ENCODE measurements around the gene FOCAD.
A peak's percentile ranks its signal among the peaks of the same experiment; 100 is the strongest.

Gene FOCAD

DNA sequence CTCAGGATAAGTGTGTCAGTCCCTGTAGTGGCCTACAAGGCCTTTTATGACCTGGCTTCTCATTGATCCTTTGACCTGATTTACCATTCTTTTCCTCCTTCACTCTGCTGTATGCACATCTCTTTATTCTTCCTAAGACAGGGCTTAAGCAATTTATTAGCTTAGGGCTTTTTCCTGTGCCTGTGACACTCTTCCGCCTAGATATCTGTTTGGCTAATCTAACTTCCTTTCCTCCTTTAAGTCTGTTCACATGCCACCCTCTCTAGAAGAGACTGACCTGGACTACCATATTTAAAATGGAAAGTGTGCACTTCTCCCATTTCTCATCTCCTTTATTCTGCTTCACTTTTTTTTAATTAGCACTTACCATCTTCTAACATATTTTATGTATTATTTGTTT is 29.1 kb downstream of the FOCAD start:
- Histone ChIP-seq H3K27me3 (ENCODE audit: insufficient read depth, low read length, poor library complexity, severe bottlenecking) (no peaks in the 10 kb centered on the region), H3K4me3 (ENCODE audit: low read length, poor library complexity, severe bottlenecking) (no peak overlapping the region), H3K4me2 (ENCODE audit: low read depth, low read length, poor library complexity, severe bottlenecking) (peak overlapping the region; percentile 41), H3K36me3 (ENCODE audit: insufficient read depth, low read length) (peaks cover 13% of the 10 kb centered on the region; the same call in 1 of the 2 replicates), H3K4me1 (ENCODE audit: insufficient read depth, low read length, poor library complexity, severe bottlenecking) (peaks cover 26% of the 10 kb centered on the region), H3K9me2 (replicated peaks; ENCODE audit: low read depth, low read length) (no peaks in the 10 kb centered on the region), H3K9ac (ENCODE audit: low read depth, low read length, poor library complexity, severe bottlenecking) (no peak overlapping the region), H3K9me3 (ENCODE audit: insufficient read depth, low read depth, low read length) (no peaks in the 10 kb centered on the region), H2AFZ (ENCODE audit: low read length) (no peak overlapping the region), H3K79me2 (ENCODE audit: insufficient read depth, low read length) (peaks cover 7% of the 10 kb centered on the region; the same call in 1 of the 2 replicates), H4K20me1 (ENCODE audit: insufficient read depth, low read length, poor library complexity, severe bottlenecking) (no peaks in the 10 kb centered on the region), H3F3A (ENCODE audit: low read depth) (no peaks in the 10 kb centered on the region; the same call in 1 of the 2 replicates)
- TF ChIP-seq, protein P1, sequence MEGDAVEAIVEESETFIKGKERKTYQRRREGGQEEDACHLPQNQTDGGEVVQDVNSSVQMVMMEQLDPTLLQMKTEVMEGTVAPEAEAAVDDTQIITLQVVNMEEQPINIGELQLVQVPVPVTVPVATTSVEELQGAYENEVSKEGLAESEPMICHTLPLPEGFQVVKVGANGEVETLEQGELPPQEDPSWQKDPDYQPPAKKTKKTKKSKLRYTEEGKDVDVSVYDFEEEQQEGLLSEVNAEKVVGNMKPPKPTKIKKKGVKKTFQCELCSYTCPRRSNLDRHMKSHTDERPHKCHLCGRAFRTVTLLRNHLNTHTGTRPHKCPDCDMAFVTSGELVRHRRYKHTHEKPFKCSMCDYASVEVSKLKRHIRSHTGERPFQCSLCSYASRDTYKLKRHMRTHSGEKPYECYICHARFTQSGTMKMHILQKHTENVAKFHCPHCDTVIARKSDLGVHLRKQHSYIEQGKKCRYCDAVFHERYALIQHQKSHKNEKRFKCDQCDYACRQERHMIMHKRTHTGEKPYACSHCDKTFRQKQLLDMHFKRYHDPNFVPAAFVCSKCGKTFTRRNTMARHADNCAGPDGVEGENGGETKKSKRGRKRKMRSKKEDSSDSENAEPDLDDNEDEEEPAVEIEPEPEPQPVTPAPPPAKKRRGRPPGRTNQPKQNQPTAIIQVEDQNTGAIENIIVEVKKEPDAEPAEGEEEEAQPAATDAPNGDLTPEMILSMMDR (conservative IDR thresholded peaks at IDR 0.05; ENCODE audit: low read length), result no peak
- no peak for TF ChIP-seq EZH2phosphoT487 (IDR thresholded peaks at IDR 0.05; ENCODE audit: borderline replicate concordance)

DNA sequence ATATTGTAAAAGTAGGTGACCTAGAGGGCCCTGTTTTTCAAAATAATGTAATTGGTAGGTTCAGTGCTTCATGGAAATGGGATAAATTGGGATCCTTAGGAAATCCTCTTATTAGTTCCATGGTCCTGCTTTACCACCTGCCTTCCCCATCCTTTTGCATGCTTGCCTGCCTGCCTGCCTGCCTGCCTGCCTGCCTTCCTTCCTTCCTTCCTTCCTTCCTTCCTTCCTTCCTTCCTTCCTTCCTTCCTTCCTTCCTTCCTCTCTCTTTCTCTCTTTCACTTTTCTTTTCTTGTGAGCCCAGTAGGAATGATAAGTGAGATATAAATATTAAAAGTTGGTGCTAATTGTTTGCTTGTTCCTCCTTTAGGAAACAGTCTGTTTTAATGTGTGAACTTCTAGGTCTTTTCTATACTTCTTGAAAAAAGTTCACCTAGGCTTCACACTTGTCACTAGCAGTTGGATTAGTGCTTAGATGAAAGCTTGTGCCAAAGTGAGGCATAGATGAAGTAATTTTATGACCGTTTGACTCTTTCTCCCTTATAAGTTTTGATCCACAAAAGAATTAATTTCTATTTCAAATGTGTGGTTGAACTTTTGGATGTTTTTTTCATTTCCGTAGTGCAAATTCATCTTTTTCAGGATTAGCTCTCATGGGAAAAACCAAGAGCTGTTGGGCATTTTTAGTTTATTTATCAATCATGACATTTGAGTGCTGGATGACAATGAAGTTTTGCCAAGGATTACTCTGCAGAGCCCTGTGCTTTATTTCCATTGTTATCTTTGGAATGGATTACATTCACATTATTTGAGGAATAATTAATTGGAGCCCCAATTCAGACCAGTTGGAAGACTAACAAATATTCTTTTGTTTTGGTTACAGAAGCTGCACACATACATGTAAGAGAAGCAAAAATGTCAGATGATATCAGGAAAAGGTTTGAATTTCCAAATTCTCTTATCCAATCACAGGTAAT is 30.7 kb downstream of the FOCAD start:
- Histone ChIP-seq H3K9ac (ENCODE audit: low read depth, low read length, poor library complexity, severe bottlenecking) (no peak overlapping the region), H3K36me3 (ENCODE audit: insufficient read depth, low read length) (peaks cover 13% of the 10 kb centered on the region; the same call in 1 of the 2 replicates), H3F3A (ENCODE audit: low read depth) (no peaks in the 10 kb centered on the region; the same call in 1 of the 2 replicates), H2AFZ (ENCODE audit: low read length) (no peak overlapping the region), H3K9me3 (ENCODE audit: insufficient read depth, low read depth, low read length) (no peaks in the 10 kb centered on the region), H3K4me2 (ENCODE audit: low read depth, low read length, poor library complexity, severe bottlenecking) (peak overlapping the region; percentile 15), H3K79me2 (ENCODE audit: insufficient read depth, low read length) (peaks cover 7% of the 10 kb centered on the region; the same call in 1 of the 2 replicates), H3K4me1 (ENCODE audit: insufficient read depth, low read length, poor library complexity, severe bottlenecking) (peaks cover 15% of the 10 kb centered on the region), H3K27me3 (ENCODE audit: insufficient read depth, low read length, poor library complexity, severe bottlenecking) (no peaks in the 10 kb centered on the region), H3K9me2 (replicated peaks; ENCODE audit: low read depth, low read length) (no peaks in the 10 kb centered on the region), H4K20me1 (ENCODE audit: insufficient read depth, low read length, poor library complexity, severe bottlenecking) (no peaks in the 10 kb centered on the region), H3K4me3 (ENCODE audit: low read length, poor library complexity, severe bottlenecking) (no peak overlapping the region)
- TF ChIP-seq, protein P1 (conservative IDR thresholded peaks at IDR 0.05; ENCODE audit: low read length), result no peak
- no peak for TF ChIP-seq EZH2phosphoT487 (IDR thresholded peaks at IDR 0.05; ENCODE audit: borderline replicate concordance)

DNA sequence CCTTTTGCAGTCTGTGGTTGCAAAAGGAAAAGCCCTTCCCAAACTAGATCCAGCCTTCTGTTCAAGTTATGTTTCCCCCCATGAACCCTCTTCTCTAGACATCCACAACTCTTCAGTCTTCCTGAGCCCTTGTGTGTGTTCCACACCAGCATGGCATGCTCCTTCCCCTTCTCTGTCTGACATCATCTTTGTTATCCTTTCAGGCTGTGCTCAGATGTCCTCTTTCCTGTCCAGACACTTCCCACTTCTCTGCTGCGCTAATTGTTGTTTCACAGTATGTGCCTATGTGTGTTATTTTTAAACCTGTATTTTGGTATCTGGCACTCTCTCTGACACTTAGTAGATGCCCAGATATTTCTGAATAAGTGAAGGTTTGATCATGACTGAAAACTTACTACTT is 38.2 kb downstream of the FOCAD start:
- Histone ChIP-seq H3K9ac (ENCODE audit: low read depth, low read length, poor library complexity, severe bottlenecking) (no peak overlapping the region), H2AFZ (ENCODE audit: low read length) (no peak overlapping the region), H3K4me1 (ENCODE audit: insufficient read depth, low read length, poor library complexity, severe bottlenecking) (peaks cover 17% of the 10 kb centered on the region), H3K36me3 (ENCODE audit: insufficient read depth, low read length) (peaks cover 26% of the 10 kb centered on the region), H4K20me1 (ENCODE audit: insufficient read depth, low read length, poor library complexity, severe bottlenecking) (no peaks in the 10 kb centered on the region), H3K79me2 (ENCODE audit: insufficient read depth, low read length) (no peaks in the 10 kb centered on the region), H3K9me3 (ENCODE audit: insufficient read depth, low read depth, low read length) (no peaks in the 10 kb centered on the region), H3K4me2 (ENCODE audit: low read depth, low read length, poor library complexity, severe bottlenecking) (no peak overlapping the region), H3F3A (ENCODE audit: low read depth) (no peaks in the 10 kb centered on the region), H3K4me3 (ENCODE audit: low read length, poor library complexity, severe bottlenecking) (no peak overlapping the region), H3K9me2 (replicated peaks; ENCODE audit: low read depth, low read length) (no peaks in the 10 kb centered on the region), H3K27me3 (ENCODE audit: insufficient read depth, low read length, poor library complexity, severe bottlenecking) (no peaks in the 10 kb centered on the region)
- no peak for TF ChIP-seq EZH2phosphoT487 (IDR thresholded peaks at IDR 0.05; ENCODE audit: borderline replicate concordance)
- TF ChIP-seq, protein P1 (conservative IDR thresholded peaks at IDR 0.05; ENCODE audit: low read length), result no peak
